Measurements from ENCODE around the gene ADAMTSL3.

DNA sequence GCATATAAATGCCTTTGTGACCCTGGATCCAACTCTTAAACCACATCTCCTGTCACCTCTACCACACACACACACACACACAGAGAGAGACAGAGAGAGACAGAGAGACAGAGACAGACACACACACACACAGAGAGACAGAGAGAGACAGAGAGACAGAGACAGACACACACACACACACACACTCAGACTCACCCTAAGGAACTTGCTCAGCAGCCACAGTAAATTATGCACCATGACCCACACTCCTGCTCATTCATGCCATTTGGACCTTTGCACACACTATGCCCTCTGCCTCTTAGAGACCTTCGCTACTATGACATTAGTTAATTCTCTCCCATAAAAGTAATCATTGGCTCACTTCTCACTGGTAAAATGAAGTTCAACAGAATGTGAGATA lies 275.7 kb downstream of the ADAMTSL3 start:
- TF ChIP-seq, protein P1, sequence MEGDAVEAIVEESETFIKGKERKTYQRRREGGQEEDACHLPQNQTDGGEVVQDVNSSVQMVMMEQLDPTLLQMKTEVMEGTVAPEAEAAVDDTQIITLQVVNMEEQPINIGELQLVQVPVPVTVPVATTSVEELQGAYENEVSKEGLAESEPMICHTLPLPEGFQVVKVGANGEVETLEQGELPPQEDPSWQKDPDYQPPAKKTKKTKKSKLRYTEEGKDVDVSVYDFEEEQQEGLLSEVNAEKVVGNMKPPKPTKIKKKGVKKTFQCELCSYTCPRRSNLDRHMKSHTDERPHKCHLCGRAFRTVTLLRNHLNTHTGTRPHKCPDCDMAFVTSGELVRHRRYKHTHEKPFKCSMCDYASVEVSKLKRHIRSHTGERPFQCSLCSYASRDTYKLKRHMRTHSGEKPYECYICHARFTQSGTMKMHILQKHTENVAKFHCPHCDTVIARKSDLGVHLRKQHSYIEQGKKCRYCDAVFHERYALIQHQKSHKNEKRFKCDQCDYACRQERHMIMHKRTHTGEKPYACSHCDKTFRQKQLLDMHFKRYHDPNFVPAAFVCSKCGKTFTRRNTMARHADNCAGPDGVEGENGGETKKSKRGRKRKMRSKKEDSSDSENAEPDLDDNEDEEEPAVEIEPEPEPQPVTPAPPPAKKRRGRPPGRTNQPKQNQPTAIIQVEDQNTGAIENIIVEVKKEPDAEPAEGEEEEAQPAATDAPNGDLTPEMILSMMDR (IDR thresholded peaks at IDR 0.05; ENCODE audit: low read depth, low read length, missing input control) = no peak
- TF ChIP-seq ZBTB33 (IDR thresholded peaks at IDR 0.05) (no peak), HNF4G (IDR thresholded peaks at IDR 0.05) (no peak), ATF3 (IDR thresholded peaks at IDR 0.05) (no peak), FOXA2 (IDR thresholded peaks at IDR 0.05) (no peak), TAF1 (conservative IDR thresholded peaks at IDR 0.05) (no peak), FOXA1 (IDR thresholded peaks at IDR 0.05) (no peak), EGR1 (IDR thresholded peaks at IDR 0.05; ENCODE audit: low read depth in 2 of 2) (peak in 1 of 2 donors; percentile 16), GABPA (IDR thresholded peaks at IDR 0.05 in 1 of 2, conservative IDR thresholded peaks at IDR 0.05 in 1 of 2) (no peak), NR2F2 (IDR thresholded peaks at IDR 0.05) (no peak)
- TF ChIP-seq, protein P2, sequence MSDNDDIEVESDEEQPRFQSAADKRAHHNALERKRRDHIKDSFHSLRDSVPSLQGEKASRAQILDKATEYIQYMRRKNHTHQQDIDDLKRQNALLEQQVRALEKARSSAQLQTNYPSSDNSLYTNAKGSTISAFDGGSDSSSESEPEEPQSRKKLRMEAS (IDR thresholded peaks at IDR 0.05) = no peak
- TF ChIP-seq, protein P3, sequence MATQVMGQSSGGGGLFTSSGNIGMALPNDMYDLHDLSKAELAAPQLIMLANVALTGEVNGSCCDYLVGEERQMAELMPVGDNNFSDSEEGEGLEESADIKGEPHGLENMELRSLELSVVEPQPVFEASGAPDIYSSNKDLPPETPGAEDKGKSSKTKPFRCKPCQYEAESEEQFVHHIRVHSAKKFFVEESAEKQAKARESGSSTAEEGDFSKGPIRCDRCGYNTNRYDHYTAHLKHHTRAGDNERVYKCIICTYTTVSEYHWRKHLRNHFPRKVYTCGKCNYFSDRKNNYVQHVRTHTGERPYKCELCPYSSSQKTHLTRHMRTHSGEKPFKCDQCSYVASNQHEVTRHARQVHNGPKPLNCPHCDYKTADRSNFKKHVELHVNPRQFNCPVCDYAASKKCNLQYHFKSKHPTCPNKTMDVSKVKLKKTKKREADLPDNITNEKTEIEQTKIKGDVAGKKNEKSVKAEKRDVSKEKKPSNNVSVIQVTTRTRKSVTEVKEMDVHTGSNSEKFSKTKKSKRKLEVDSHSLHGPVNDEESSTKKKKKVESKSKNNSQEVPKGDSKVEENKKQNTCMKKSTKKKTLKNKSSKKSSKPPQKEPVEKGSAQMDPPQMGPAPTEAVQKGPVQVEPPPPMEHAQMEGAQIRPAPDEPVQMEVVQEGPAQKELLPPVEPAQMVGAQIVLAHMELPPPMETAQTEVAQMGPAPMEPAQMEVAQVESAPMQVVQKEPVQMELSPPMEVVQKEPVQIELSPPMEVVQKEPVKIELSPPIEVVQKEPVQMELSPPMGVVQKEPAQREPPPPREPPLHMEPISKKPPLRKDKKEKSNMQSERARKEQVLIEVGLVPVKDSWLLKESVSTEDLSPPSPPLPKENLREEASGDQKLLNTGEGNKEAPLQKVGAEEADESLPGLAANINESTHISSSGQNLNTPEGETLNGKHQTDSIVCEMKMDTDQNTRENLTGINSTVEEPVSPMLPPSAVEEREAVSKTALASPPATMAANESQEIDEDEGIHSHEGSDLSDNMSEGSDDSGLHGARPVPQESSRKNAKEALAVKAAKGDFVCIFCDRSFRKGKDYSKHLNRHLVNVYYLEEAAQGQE (IDR thresholded peaks at IDR 0.05) = no peak
